Vagina (tissue), 2 donors: ENCODE results near the gene CNDP1.

Experiments used
- POLR2A ChIP-seq, 2 donors: fragments of 450-650 bp; IDR thresholded peaks; one replicate each; pipeline ENCODE4 v1.6.1; 2017; ENCODE audit warnings: antibody characterized with exemption in 2 of 2, mild to moderate bottlenecking in 2 of 2, moderate library complexity in 2 of 2
- TF ChIP-seq, protein P1 (sequence below), 3 experiments: fragments of 450-650 bp in 2 of 3; fragments of 200-600 bp in 1 of 3; sonication (generic) in 1 of 3; IDR thresholded peaks; one replicate each; pipeline ENCODE4 v1.5.1; 2017 to 2019; ENCODE audit warnings: antibody characterized with exemption in 3 of 3, mild to moderate bottlenecking in 2 of 3, moderate library complexity in 2 of 3

DNA sequence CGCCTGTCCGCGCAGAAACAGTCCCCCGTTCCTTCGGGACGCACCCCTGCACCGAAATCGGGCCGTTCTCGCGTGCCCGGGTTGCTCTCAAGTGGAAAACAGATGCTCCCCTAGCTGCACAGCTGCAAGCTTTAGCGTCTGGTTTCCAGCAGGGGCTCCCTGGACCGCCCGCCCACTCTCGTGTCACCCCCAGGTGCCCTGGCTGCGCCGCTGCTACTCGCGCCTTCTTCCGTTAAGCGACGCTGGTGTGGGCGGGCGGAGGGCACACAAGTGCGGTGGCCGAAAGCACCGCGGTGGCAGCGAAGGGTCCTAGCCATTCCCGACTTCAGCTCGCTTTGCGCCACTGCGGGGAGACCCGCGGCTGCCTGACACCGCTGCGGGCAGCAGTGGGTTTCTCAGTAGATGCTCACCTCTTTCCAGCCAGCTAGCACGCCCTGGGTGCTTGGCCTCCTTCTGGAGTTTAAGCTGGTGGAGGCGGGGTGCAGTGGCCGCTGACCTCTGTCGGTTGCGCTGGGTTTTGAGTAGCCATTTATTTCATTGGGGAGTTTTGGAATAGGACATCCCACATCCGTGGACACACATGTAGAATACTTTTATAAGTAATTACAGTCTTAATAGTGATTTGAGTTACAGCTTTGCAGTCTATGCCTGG lies 64.2 kb downstream of the CNDP1 start:
- TF ChIP-seq, protein P1, sequence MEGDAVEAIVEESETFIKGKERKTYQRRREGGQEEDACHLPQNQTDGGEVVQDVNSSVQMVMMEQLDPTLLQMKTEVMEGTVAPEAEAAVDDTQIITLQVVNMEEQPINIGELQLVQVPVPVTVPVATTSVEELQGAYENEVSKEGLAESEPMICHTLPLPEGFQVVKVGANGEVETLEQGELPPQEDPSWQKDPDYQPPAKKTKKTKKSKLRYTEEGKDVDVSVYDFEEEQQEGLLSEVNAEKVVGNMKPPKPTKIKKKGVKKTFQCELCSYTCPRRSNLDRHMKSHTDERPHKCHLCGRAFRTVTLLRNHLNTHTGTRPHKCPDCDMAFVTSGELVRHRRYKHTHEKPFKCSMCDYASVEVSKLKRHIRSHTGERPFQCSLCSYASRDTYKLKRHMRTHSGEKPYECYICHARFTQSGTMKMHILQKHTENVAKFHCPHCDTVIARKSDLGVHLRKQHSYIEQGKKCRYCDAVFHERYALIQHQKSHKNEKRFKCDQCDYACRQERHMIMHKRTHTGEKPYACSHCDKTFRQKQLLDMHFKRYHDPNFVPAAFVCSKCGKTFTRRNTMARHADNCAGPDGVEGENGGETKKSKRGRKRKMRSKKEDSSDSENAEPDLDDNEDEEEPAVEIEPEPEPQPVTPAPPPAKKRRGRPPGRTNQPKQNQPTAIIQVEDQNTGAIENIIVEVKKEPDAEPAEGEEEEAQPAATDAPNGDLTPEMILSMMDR (IDR thresholded peaks at IDR 0.05) = no peak
- TF ChIP-seq POLR2A (IDR thresholded peaks at IDR 0.05) = no peak
